ENCODE results near the gene ADAM22.

DNA sequence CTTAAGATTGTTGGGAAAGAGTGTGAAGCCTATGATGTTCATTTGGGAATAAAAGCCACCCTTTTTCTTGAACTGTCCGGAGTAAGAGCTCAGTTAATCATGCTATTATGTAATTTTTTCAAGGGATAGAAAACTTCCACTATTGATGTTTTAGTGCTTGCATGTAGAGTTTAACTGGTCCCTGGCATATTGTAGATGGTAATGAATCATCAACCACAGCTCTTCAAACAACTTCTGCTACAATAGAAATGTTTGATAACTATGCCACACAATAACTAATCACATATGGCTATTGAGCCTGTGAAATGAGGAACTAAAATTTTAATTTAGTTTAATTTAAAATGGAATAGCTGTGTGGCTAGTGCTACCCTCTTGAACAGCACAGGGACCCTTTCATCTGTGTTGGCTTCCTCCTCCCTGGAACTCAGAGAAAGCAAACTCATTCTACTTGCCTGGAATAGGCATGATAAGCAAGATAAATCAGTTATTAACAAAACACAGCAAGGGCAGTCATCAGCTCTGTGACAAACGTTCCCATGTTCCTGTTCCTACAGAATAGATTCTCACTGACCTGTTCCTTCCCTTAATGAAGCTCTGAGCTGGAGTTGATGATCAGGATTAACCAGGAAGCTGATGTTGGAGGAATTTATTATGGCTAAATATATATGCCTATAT is 290.7 kb downstream of the ADAM22 start:
- TF ChIP-seq, protein P1, sequence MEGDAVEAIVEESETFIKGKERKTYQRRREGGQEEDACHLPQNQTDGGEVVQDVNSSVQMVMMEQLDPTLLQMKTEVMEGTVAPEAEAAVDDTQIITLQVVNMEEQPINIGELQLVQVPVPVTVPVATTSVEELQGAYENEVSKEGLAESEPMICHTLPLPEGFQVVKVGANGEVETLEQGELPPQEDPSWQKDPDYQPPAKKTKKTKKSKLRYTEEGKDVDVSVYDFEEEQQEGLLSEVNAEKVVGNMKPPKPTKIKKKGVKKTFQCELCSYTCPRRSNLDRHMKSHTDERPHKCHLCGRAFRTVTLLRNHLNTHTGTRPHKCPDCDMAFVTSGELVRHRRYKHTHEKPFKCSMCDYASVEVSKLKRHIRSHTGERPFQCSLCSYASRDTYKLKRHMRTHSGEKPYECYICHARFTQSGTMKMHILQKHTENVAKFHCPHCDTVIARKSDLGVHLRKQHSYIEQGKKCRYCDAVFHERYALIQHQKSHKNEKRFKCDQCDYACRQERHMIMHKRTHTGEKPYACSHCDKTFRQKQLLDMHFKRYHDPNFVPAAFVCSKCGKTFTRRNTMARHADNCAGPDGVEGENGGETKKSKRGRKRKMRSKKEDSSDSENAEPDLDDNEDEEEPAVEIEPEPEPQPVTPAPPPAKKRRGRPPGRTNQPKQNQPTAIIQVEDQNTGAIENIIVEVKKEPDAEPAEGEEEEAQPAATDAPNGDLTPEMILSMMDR (IDR thresholded peaks at IDR 0.05; ENCODE audit: poor library complexity, severe bottlenecking) = no peak
- TF ChIP-seq TAF1 (IDR thresholded peaks at IDR 0.05; ENCODE audit: low read depth) (no peak), RAD21 (conservative IDR thresholded peaks at IDR 0.05) (no peak), POLR2AphosphoS5 (IDR thresholded peaks at IDR 0.05) (no peak), EZH2 (IDR thresholded peaks at IDR 0.05; ENCODE audit: borderline replicate concordance, insufficient read depth, low read length, poor library complexity, severe bottlenecking) (no peak), EP300 (conservative IDR thresholded peaks at IDR 0.05; ENCODE audit: poor library complexity, severe bottlenecking) (no peak), SMC3 (conservative IDR thresholded peaks at IDR 0.05; ENCODE audit: poor library complexity) (no peak)
- TF ChIP-seq, protein P2, sequence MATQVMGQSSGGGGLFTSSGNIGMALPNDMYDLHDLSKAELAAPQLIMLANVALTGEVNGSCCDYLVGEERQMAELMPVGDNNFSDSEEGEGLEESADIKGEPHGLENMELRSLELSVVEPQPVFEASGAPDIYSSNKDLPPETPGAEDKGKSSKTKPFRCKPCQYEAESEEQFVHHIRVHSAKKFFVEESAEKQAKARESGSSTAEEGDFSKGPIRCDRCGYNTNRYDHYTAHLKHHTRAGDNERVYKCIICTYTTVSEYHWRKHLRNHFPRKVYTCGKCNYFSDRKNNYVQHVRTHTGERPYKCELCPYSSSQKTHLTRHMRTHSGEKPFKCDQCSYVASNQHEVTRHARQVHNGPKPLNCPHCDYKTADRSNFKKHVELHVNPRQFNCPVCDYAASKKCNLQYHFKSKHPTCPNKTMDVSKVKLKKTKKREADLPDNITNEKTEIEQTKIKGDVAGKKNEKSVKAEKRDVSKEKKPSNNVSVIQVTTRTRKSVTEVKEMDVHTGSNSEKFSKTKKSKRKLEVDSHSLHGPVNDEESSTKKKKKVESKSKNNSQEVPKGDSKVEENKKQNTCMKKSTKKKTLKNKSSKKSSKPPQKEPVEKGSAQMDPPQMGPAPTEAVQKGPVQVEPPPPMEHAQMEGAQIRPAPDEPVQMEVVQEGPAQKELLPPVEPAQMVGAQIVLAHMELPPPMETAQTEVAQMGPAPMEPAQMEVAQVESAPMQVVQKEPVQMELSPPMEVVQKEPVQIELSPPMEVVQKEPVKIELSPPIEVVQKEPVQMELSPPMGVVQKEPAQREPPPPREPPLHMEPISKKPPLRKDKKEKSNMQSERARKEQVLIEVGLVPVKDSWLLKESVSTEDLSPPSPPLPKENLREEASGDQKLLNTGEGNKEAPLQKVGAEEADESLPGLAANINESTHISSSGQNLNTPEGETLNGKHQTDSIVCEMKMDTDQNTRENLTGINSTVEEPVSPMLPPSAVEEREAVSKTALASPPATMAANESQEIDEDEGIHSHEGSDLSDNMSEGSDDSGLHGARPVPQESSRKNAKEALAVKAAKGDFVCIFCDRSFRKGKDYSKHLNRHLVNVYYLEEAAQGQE (IDR thresholded peaks at IDR 0.05; ENCODE audit: borderline replicate concordance) = no peak
